MM.1S (cell line): ENCODE data around the gene LSR.

Experiments used
- DNase-seq: peaks from one replicate; pipeline ENCODE4 v3.0.0-alpha.2; 2015
- H2AFZ ChIP-seq: fragments of 300-600 bp; sonication (generic); 2 replicates; pipeline ENCODE4 v1.6.0; 2016; ENCODE audit warnings: antibody characterized with exemption, low read length
- H3F3A ChIP-seq: fragments of 300-600 bp; sonication (generic); 2 replicates; pipeline ENCODE4 v1.6.1; 2016; ENCODE audit warnings: mild to moderate bottlenecking, antibody characterized with exemption, low read length, moderate library complexity, mixed read lengths; ENCODE audit not compliant: insufficient read depth
- H3K27ac ChIP-seq: fragments of 300-600 bp; sonication (generic); 2 replicates; pipeline ENCODE4 v1.5.1; 2016; ENCODE audit warnings: mild to moderate bottlenecking, low read length
- H3K27me3 ChIP-seq: fragments of 300-600 bp; sonication (generic); replicated peaks from 2 replicates; pipeline ENCODE4 v1.6.0; 2016; ENCODE audit warnings: low read length; ENCODE audit not compliant: insufficient read depth
- H3K36me3 ChIP-seq: fragments of 300-600 bp; sonication (generic); replicated peaks from 2 replicates; pipeline ENCODE4 v1.6.1; 2016; ENCODE audit warnings: mild to moderate bottlenecking, low read length, mixed read lengths; ENCODE audit not compliant: insufficient read depth
- H3K4me1 ChIP-seq: fragments of 300-600 bp; sonication (generic); 2 replicates; pipeline ENCODE4 v1.6.1; 2016; ENCODE audit warnings: low read length, mixed read lengths
- H3K4me2 ChIP-seq: fragments of 300-600 bp; sonication (generic); 2 replicates; pipeline ENCODE4 v1.6.0; 2016; ENCODE audit warnings: low read depth, low read length
- H3K4me3 ChIP-seq: fragments of 300-600 bp; sonication (generic); 2 replicates; pipeline ENCODE4 v1.5.1; 2016; ENCODE audit warnings: low read length, mixed read lengths
- H3K79me2 ChIP-seq: fragments of 300-600 bp; sonication (generic); 2 replicates; pipeline ENCODE4 v1.6.1; 2016; ENCODE audit warnings: mixed run types, low read length, mixed read lengths
- H3K9ac ChIP-seq: fragments of 300-600 bp; sonication (generic); 2 replicates; pipeline ENCODE4 v1.6.1; 2016; ENCODE audit warnings: low read length, mixed read lengths
- H3K9me2 ChIP-seq: fragments of 300-600 bp; sonication (generic); replicated peaks from 2 replicates; pipeline ENCODE4 v1.6.1; 2016; ENCODE audit warnings: mild to moderate bottlenecking, low read length, mixed read lengths; ENCODE audit not compliant: insufficient read depth
- H3K9me3 ChIP-seq: fragments of 300-600 bp; sonication (generic); replicated peaks from 2 replicates; pipeline ENCODE4 v1.6.1; 2016; ENCODE audit warnings: mild to moderate bottlenecking, low read length, mixed read lengths; ENCODE audit not compliant: insufficient read depth
- H4K20me1 ChIP-seq: fragments of 300-600 bp; sonication (generic); 2 replicates; pipeline ENCODE4 v1.6.1; 2016; ENCODE audit warnings: mild to moderate bottlenecking, low read length, moderate library complexity, mixed read lengths; ENCODE audit not compliant: insufficient read depth
- CTCF ChIP-seq: fragments of 300-600 bp; sonication (generic); IDR thresholded peaks from 2 replicates; pipeline ENCODE4 v1.5.1; 2016; ENCODE audit warnings: antibody characterized with exemption, low read length, mixed read lengths
- EZH2 ChIP-seq: fragments of 300-600 bp; sonication (generic); optimal IDR thresholded peaks from 2 replicates; pipeline ENCODE3; 2017; ENCODE audit warnings: low read depth, mild to moderate bottlenecking, antibody characterized with exemption, low read length, mixed read lengths
- EZH2phosphoT487 ChIP-seq: fragments of 300-600 bp; sonication (generic); IDR thresholded peaks from 2 replicates; pipeline ENCODE4 v1.6.1; 2018; ENCODE audit warnings: antibody characterized with exemption, low read length

LSR gene

GRCh38 chr19:35305181-35305580 lies 56.4 kb downstream of the LSR start:
- H3K9ac ChIP-seq, result no peak overlapping the region
- TF ChIP-seq EZH2, result no peak
- no peak for TF ChIP-seq EZH2phosphoT487
- TF ChIP-seq CTCF, result no peak
- no peak overlapping the region for H3K4me3 ChIP-seq
- H3K36me3 ChIP-seq, result no peaks in the 10 kb centered on the region
- no peaks in the 10 kb centered on the region for H3K79me2 ChIP-seq
- no peak overlapping the region for H3K4me2 ChIP-seq
- H3K27ac ChIP-seq, result no peak overlapping the region
- H3K9me3 ChIP-seq, result no peaks in the 10 kb centered on the region
- no peaks in the 10 kb centered on the region for H3F3A ChIP-seq
- no peak overlapping the region for H2AFZ ChIP-seq
- H4K20me1 ChIP-seq, result no peaks in the 10 kb centered on the region
- no peaks in the 10 kb centered on the region for H3K4me1 ChIP-seq
- no peaks in the 10 kb centered on the region for H3K9me2 ChIP-seq
- H3K27me3 ChIP-seq, result peaks cover 52% of the 10 kb centered on the region
- DNase-seq, result no peak

- no peaks in the 10 kb centered on the region for H3K36me3 ChIP-seq
- no peaks in the 10 kb centered on the region for H4K20me1 ChIP-seq
- H3F3A ChIP-seq, result no peaks in the 10 kb centered on the region
- DNase-seq, result no peak
- H3K9me2 ChIP-seq, result no peaks in the 10 kb centered on the region
- TF ChIP-seq EZH2phosphoT487, result no peak
- TF ChIP-seq CTCF, result peak; percentile 31
- TF ChIP-seq EZH2, result no peak
- no peak overlapping the region for H2AFZ ChIP-seq
- H3K4me3 ChIP-seq, result no peak overlapping the region
- H3K9me3 ChIP-seq, result no peaks in the 10 kb centered on the region
- H3K4me1 ChIP-seq, result no peaks in the 10 kb centered on the region
- H3K27ac ChIP-seq, result no peak overlapping the region
- H3K4me2 ChIP-seq, result no peak overlapping the region
- H3K27me3 ChIP-seq, result peaks cover 45% of the 10 kb centered on the region
- H3K79me2 ChIP-seq, result no peaks in the 10 kb centered on the region
- H3K9ac ChIP-seq, result no peak overlapping the region
These were observed 57.9 kb downstream of the LSR start for GRCh38 chr19:35306473-35307246.

- Histone ChIP-seq H4K20me1 (no peaks in the 10 kb centered on the region), H3K27ac (no peak overlapping the region), H3K4me1 (no peaks in the 10 kb centered on the region), H3K9me2 (no peaks in the 10 kb centered on the region), H3K4me3 (no peak overlapping the region), H3F3A (no peaks in the 10 kb centered on the region), H3K9ac (no peak overlapping the region), H3K36me3 (no peaks in the 10 kb centered on the region), H3K79me2 (no peaks in the 10 kb centered on the region), H3K27me3 (peaks cover 33% of the 10 kb centered on the region), H3K4me2 (no peak overlapping the region), H2AFZ (no peak overlapping the region), H3K9me3 (no peaks in the 10 kb centered on the region)
- TF ChIP-seq EZH2phosphoT487, result no peak
- TF ChIP-seq EZH2, result no peak
- TF ChIP-seq CTCF, result no peak
- no peak for DNase-seq
These were observed 59.1 kb downstream of the LSR start for GRCh38 chr19:35307931-35308330.
